Glomerular visceral epithelial cell (primary cell): Measurements from ENCODE around the gene ABCC4.

Experiments used
- DNase-seq: peaks from one replicate; pipeline ENCODE4 v3.0.0-alpha.2; 2016; ENCODE audit errors: extremely low spot score

The ABCC4 gene

GRCh38 chr13:94994506-94994905 is 306.7 kb downstream of the ABCC4 start:
- DNase-seq, result no peak

GRCh38 chr13:94993616-94994015 is 307.6 kb downstream of the ABCC4 start:
- DNase-seq, result no peak

GRCh38 chr13:94992036-94992960 is 309.0 kb downstream of the ABCC4 start:
- DNase-seq, result no peak

GRCh38 chr13:94988654-94989053 is 312.6 kb downstream of the ABCC4 start:
- no peak for DNase-seq

GRCh38 chr13:94987869-94988268 is 313.4 kb downstream of the ABCC4 start:
- no peak for DNase-seq

- DNase-seq, result no peak
These were observed 314.2 kb downstream of the ABCC4 start for GRCh38 chr13:94987081-94987480.

- no peak for DNase-seq
These were observed 316.3 kb downstream of the ABCC4 start for GRCh38 chr13:94984958-94985357.

- DNase-seq, result no peak
These were observed 322.7 kb downstream of the ABCC4 start for GRCh38 chr13:94978516-94978915.

GRCh38 chr13:94974015-94974951 is 327.0 kb downstream of the ABCC4 start:
- DNase-seq, result no peak

- DNase-seq, result no peak
These were observed 329.0 kb downstream of the ABCC4 start for GRCh38 chr13:94972262-94972661.
